GM19193 (cell line): ENCODE results near the gene ABO.
"Not testable (repeated sequence)": the region's sequence is repeated elsewhere in the genome, so short reads cannot be mapped to it uniquely, and the experiment has no call there.

Experiments
- POLR2A ChIP-seq: IDR thresholded peaks from 4 replicates; pipeline ENCODE4 v1.6.1; 2011; ENCODE audit not compliant: insufficient read depth, insufficient read length; ENCODE audit errors: extremely low read depth

Gene ABO

DNA sequence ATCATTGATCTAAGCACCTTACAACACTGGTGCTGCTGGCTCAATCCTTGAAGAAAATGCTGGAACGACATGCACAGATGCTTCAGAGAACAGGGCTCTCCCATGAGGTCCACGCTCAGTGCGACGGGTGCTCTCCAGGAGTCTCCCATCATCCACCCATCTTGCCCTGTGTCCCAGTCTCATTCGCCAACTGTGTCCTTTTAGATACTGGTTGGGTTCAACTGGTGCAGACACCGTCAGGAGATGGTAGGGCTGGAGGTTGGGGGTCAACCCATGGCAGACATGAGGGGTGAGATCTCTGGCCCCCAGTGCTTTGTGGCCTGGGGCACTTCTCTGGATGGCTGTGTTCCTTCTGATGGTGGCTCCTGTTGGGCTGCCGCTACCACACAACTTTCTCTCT lies 64.4 kb downstream of the ABO start:
- TF ChIP-seq POLR2A = no peak

DNA sequence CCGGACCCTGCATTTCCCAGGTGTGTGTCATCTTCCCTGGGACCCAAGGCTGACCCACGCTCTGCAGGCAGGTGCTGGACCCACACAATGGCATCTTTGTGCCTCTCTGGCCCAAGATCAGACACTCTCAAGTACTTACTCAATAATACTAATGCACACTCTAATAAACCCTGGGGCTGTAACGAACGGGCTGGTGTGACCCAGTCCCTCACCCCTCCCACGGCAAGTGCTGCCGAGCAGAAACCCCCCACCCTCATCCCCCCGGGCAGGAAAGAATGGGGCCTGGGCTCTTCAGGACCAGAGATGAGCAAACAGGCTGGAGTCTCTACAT lies 64.8 kb downstream of the ABO start:
- TF ChIP-seq POLR2A = no peak

DNA sequence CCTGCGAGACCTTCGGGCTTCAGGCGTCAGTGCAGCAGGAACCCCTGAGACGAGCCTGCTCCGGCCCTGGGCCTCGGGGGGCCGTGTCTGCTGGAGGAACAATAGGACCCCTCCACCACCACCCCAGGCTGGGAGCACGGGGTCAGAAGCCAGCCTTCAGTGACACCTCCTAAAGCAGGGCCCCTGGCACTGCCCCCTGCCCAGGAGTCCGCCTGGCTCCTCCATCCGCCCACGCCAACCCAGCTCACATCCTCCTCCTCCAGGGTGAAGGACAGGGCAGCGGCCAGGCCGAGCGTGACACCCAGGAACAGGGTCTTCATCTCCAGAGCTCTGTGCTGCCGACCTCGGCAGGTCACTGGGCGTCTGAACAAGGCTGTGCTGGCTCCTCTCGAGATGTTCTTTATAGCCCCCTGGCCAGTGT lies 66.1 kb downstream of the ABO start, which contains the start of gene OBP2B:
Gene OBP2B, minus strand, starts transcription at position 371 of the 421 bp plus-strand sequence. Its CDS starts 51 bp downstream, at position 320.
- not testable (repeated sequence) for TF ChIP-seq POLR2A

DNA sequence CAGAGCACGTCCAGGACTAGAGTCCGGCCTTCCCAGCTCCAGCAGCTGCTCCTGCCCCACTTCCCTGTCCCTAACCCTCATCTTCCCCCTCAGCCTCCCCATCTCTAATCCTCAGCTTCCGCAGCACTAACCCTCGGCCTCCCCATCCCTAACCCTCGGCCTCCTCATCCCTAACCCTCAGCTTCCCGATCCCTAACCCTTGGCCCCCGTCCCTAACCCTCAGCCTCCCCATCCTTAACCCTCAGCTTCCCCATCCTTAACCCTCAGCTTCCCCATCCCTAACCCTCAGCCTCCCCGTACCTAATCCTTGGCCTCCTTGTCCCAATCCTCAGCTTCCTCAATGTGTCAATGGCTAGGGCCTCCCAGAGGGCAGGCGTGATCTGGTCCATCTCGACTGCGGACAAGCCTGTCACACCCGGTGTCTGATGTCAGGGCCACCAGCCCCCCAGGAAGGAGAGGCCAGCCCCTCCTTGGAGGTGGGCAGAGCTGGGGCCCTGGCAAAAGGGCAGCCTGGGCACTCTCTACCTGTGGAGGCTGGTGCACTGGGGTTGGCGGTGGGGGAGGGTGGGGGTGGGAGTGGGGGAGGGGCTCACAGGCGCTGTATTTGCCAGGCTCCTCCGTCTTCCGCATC lies 67.3 kb downstream of the ABO start:
- no peak for TF ChIP-seq POLR2A

DNA sequence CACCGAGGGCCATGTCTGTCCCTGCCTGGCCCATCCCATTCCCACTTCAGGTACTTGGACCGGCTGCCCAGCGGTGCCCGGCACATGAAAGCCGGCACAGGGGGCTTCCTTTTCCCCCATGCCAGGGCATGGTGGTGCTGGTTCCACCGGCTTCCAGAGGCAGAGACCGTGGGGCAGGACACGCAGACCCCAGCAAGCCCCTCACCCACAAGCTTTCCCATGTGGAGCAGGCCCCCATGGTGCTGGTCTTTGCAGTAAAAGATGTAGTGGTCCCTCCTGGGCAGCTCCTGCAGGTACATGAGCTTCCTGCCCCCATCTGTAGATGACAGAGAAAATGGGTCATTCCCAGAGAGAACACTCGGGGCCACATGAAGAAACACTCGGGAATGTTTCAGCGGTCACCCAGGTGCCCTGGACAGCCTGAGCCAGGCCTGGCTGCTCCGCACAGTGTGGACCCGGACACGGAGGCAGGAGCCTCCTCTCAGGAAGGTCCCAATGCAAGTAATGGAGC lies 67.9 kb downstream of the ABO start:
- TF ChIP-seq POLR2A = no peak

DNA sequence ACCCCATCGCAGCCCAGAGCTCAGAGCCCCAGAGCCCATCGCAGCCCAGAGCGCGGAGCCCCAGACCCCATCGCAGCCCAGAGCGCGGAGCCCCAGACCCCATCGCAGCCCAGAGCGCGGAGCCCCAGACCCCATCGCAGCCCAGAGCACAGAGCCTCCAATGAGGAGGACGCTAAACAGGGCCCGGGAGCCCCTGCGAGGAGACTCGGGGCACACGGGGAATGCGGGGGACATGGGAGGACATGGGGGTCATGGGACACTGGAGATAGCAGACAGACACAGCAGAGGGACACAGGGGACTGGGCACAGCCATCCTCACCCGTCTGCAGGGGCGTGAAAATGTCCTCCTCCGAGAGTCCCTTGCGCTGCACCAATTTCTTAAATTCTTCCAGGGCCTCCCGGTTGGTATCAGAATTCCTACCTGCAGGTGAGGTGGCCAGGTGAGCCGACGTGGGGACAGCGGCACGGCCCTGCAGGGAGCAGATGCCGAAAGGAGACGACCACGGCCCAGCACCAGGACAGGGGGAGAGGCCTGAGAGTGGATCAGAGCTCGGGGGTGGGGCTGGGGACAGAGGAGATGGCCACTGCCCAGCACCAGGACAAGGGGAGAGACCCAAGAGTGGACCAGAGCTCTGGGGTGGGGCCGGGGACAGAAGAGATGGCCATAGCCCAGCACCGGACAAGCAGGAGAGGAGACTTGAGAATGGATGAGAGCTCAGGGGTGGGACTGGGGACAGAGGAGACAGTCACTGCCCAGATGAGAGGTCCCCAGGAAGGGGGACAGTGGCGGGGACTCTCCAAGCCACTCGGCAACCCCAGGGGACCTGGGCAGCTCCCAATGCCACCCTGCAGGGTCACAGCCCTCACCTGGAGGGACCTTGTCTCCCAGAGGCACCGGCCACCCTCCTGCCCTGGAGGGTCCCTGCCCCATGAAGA lies 68.7 kb downstream of the ABO start:
- no peak for TF ChIP-seq POLR2A
